ENCODE data around the gene USP10.

- TF ChIP-seq CTCF (conservative IDR thresholded peaks at IDR 0.05; ENCODE audit: low read length) (no peak), EZH2phosphoT487 (IDR thresholded peaks at IDR 0.05; ENCODE audit: borderline replicate concordance) (no peak)
Observed at GRCh38 chr16:84709609-84710008, 9.8 kb downstream of the USP10 start.

All from Loucy (cell line).